Measurements from ENCODE around the gene AGAP1.

AGAP1 gene

DNA sequence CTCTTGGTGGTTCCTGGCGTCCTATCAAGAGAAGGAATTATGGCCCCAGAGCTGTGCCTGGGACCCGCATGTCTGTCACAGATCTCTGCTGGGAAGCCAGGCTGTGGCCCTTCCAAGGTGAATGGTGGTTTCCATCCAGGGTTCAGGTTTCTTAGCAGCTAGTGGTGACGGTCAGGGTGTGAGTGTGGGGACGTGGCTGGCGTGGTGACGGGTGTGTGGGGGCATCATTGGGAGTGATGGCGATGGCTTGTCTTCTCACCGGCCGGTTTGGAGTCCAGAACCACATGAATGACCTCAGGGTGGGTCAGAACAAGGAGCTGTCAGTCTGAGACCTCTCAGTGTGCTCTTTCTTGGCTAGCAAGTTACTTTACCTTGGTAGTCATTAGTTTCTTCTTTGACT, 52.6 kb downstream of the AGAP1 start:
- no peak overlapping the region for H3K4me3 ChIP-seq (ENCODE audit: low read depth, low read length)

DNA sequence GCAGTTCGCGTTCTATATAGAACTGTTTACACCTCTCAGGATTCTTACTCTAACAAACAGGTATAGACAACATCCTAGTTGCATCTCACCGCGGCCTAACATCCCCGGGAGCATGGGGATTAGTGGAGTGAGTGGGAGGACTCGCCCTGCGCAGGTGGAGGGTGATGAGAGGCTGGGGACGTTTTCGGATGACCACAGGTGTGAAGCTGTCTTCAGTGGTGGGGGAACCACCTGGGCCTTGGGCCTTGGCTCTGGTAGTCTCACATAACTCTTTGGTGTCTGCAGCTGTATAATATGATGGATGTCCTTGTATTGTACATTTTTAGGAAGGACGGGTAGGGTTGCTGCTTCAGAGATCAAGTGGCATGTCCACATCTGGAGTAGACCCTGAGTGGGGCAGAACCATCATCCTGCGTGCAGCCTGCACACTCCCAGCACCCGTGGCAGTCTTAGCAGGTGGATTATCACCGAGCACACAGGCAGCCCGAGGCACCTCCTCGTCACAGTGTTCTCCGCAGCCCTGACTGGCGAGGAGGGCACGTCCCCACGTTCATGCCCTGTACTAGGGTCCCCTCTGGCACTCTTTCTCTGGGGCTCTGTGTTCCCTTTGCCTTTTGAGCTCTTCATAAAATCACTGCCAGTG, 56.0 kb downstream of the AGAP1 start:
- no peak overlapping the region for H3K4me3 ChIP-seq (ENCODE audit: low read depth, low read length)

DNA sequence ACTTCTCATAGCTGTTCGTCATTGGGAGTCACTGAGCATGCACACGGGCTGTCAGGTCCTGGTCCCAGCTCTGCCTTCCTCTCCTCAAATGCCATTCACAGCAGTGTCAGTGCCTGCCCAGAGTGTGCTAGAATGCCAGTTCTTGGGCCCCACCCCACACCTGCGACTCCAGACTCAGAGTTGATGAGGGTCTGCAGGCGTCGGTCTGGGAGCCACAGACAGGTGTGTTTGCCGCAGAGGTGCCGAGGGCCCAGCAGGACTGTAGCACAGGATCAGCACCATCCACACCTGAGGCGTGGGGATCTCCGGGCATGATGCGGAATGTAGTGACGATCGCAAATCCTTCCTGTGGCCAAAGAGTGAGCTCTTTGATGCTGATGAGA, 56.5 kb downstream of the AGAP1 start:
- H3K4me3 ChIP-seq (ENCODE audit: low read depth, low read length) = no peak overlapping the region

DNA sequence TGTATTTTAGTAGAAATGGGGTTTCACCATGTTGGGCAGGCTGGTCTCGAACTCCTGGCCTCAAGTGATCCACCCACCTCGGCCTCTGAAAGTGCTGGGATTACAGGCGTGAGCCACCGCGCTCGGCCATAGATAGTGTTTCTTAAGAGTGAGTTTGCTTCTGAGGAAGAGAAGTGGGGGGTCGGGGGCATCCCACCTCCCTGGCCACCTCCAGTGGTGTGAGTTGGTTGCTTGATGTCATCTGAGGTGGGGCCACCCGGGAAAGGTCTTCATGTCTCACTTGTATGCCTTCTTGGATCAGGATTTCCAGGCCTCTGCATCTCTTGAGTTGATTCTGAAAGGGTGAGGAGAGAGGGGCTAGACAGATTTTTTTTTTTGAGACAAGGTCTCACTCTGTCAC, 57.1 kb downstream of the AGAP1 start:
- no peak overlapping the region for H3K4me3 ChIP-seq (ENCODE audit: low read depth, low read length)

DNA sequence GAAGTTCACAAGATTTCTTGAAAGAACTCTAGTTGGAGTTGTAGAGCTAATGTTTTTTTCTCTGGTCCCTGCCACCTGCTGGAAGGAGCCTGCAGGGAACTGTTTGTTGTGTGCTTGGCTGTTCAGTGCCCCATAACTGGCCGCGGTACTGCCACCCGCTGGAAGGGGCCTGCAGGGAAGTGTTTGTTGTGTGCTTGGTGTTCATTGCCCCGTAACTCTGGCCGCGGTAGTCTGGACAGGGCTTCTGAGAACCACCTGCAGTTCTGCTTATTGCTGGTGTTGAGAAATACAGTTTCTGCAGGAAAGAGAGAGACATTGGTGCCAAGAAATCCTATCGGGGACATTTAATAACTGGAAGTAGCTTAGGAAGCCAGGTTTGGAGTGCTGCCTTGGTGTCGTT, 58.1 kb downstream of the AGAP1 start:
- no peak overlapping the region for H3K4me3 ChIP-seq (ENCODE audit: low read depth, low read length)

DNA sequence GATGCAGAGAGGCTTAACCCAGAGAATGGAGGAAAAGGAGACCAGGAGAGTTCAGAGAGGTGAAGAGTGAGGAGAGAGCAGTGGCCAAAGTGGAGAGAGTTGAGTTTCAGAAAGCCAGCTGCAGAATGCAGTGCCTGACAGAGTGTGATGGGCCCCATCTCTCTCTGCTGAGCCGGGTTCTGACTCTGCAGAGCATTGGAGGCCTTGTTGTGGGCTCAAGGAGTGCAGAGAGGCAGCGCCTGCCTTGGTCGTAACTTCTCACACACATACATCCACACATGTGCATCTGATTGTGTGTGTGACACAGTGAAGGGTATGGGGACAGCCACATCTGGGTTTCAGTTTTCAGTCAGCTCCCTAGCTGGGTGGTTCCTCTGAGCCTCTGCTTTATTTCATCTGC, 58.8 kb downstream of the AGAP1 start:
- no peak overlapping the region for H3K4me3 ChIP-seq (ENCODE audit: low read depth, low read length)

DNA sequence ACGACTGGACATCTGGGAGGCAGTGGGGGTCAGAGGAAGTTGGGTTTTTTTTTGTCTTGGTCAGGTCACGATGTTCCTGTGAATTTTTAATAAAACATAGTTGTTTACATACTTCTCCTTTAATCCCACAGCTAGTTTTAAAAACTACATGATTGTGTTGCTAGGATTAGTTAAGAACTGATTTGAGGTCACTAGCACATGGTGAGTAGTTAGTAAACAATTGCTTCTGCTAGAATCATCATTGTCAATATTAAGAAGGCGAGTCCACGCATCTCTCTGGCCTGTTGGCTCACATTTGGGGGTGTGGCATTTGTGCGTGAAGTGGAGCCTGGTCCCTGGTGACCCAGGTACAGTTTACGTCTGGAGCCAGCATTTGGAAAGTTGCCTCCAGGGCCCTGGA, 59.4 kb downstream of the AGAP1 start:
- no peak overlapping the region for H3K4me3 ChIP-seq (ENCODE audit: low read depth, low read length)

DNA sequence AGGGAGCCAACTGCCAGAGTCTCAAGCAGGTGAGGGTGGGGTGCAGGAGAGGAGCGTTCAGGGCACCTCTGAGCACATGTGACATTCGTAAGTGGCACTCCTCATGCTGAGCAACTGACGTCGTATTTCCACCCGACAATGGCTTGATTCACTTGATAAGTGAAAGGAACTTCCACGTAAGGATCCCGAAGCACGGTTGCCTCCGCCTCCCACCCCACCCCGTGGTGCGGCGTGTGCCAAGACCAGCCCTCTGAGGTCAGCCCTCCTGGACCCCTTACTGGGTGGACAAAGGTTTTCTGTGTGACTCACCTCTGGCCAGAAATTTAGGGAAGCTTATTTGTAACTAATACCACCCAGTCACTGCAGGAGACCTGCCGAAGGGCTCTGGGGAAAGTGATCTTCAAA, 59.9 kb downstream of the AGAP1 start:
- H3K4me3 ChIP-seq (ENCODE audit: low read depth, low read length) = no peak overlapping the region

DNA sequence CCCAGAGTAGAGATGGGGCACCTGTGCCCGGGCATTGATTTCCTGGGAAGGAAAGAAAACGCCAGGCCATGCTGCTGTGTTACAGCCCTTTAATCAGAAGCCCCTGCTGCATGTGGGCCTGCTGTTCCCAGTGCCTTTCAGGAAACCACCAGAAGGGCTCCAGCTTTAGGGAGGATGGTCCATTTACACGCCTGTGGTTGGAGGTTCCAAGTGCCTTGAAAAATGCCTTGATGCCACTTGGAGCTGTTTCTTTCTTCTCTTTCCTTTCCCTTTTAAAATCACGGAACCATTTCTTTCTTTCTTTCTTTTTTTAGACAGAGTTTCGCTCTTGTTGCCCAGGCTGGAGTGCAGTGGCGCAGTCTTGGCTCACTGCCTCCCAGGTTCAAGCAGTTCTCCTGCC, 60.5 kb downstream of the AGAP1 start:
- no peak overlapping the region for H3K4me3 ChIP-seq (ENCODE audit: low read depth, low read length)

DNA sequence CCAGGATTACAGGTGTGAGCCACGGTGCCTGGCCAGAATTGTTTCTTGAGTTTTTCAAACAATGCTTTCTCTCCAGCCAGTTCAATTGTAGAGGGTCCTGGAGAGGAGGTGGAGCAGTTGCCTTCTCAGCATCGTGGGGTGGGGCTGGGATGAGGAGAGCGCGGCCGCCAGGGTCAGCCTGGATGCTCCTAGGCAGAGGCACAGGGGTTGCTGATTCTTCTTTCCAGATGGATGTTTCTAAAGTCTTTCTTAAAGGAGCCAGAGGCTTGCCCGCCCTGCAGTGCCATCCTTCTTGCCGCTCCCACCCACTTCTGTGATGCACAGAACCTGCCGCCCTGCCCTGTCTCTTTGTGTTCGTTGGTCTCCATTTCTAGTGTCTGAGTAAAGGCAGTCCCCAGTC, 61.1 kb downstream of the AGAP1 start:
- H3K4me3 ChIP-seq (ENCODE audit: low read depth, low read length) = no peak overlapping the region

DNA sequence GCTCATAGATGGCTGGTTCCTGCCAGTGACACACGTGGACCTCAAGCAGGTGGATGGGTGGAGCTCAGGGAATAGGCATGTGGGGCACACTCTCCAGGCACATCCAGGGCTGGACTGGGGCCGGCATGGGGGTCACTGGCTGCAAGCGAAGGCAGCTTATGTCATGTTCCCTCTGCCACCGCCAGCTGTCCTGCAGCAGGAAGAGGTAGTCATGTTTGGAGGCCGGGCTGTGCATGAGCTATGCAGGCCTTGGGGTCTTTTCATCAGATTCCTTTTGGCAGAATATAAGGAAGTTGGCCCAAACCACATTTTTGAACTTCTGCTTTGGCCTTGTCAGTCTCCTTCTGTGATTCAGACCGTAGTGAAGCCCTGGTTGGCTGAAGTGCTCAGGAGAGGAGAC, 61.5 kb downstream of the AGAP1 start:
- no peak overlapping the region for H3K4me3 ChIP-seq (ENCODE audit: low read depth, low read length)

DNA sequence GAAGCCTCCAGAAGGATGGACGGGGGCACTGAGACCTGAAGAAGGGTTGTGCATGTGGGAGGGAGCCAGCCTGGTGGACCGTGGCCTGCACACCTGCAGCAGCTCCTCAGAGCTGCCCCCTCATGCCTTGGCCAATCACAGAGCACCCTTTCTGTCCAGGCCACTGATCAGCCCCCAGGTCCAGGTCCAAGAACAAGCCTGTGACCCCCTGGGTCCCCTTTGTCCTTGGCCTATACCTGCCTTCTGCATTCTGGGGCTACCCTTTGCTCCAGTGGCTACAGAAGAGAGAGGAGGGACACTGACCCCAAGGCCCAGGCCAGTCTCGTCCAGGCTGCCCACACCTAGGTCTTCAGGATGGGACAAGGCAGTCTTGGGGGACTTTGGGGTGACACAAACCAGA, 62.2 kb downstream of the AGAP1 start:
- no peak overlapping the region for H3K4me3 ChIP-seq (ENCODE audit: low read depth, low read length)

DNA sequence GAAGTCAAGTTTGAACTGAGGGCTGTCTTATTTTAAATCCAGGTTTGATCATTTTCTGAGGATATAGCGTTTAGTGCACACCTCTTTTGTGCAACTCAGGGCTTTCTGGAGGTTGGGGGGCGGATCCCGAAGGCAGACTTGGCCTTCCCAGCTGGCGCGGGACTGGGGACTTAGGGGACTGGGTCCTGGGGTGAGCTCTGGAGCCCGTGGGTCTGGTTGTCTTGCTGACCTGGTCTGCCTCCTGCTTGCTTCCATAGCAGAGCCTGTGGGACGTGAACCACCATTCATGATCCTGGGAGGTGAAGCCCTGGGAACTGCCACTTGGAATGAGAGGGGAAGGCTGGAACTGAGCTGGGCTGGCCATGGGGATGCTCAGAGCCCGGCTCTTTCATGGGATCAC, 63.1 kb downstream of the AGAP1 start:
- H3K4me3 ChIP-seq (ENCODE audit: low read depth, low read length) = no peak overlapping the region

DNA sequence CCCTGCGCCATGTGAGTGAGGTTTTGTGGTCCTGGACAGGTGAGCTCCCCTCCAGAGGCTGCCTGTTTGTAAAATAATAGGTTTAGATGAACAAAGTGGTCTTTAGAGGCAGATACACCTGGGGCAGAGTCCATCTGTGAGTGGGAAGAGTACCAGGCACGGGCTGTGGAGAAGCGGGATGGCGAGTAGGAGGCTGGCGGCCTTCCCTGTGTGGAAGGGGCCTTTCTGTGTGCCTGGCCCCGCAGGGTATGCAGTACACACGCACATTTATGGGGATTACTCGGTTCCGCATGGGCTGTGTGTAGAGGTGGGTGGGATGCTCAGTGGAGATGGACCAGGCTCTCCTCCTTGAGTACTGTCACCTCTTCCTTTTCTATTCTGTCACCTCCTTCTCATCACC, 64.1 kb downstream of the AGAP1 start:
- no peak overlapping the region for H3K4me3 ChIP-seq (ENCODE audit: low read depth, low read length)

DNA sequence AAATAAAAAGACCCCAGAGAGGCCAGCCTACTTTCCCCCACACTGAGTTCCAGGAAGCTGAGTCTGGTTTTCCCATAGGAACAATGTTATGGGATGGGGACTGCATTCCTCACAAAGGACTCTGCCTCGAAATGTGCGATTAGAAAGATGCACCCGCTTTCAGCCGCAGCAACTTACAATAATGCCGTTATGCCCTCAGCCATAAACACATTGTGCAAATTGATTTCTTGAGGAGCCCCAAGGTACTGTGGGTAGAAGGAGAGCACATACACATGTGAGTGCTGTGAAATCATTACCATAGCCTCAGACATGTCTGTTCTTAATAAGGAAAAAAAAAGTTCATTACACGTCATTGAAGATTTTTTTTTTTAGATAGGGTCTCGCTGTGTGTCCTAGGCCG, 64.7 kb downstream of the AGAP1 start:
- H3K4me3 ChIP-seq (ENCODE audit: low read depth, low read length) = no peak overlapping the region

DNA sequence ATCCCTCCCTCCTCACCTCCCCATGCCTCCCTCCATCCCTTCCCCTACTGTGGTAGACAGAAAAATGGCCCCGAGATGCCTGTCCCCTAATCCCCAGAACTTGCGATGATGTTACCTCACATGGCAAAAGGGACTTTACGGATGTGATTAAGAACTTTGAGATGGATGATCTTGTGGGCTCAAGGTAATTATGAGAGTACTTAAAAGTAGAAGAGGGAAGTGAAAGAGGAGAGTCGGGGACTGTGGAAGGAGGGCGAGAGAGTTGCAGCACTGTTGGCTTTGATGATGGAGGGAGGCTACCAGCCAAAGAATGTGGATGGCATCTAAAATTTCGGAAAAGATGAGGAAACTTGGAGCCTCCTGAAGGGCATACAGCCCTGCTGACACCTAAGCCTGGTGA, 66.5 kb downstream of the AGAP1 start:
- no peak overlapping the region for H3K4me3 ChIP-seq (ENCODE audit: low read depth, low read length)

DNA sequence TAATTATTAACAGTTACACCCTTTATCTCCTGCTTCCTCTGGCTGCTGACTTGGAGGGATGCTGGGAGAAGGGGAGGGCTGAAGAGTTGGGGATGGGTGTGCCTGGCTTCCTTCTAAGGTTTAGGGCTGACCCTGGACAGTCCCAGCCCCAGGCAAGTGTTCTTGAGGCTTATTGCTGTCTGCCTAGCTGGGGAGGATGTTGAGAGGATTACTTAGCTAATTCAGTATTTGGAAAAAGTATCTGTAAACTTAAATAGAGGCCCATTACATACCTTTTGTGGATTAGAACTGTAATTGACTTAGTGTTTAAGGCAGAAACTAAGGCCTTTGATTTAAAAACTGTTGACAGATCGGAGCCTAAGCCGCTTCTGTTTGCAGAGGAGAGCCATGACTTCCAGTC, 67.6 kb downstream of the AGAP1 start:
- no peak overlapping the region for H3K4me3 ChIP-seq (ENCODE audit: low read depth, low read length)

DNA sequence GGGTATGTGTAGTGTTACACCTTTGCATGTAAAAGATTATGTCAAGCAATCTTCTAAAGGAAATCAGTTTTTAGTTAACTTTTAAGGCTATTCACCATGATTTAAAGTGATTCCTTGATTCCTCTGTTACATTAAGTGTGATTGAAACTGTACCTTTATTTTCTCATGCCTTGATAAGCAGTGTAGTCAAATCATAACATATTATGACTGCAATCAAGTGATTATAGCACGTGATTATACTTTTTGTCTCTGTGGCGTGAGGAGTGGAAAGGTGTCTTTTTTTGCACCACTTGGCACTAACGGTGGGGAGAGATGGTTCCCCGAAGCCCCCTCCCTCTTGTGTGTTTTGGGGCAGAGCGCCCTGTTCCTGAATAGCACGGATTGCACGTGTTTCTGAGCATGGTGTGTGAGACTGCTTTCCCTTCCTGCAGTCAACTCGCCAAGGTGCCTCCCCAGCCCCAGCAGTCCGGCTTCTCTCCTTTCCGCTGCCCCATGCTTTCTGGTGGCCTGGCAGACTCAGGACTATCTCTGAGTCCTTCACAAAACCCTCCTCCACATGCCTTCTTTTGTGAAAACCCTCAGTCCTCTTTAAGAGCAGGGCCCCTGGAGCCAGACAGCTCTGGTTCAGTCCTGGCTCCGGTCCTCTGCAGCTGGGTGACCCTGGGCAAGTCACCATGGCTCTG, 68.4 kb downstream of the AGAP1 start:
- H3K4me3 ChIP-seq (ENCODE audit: low read depth, low read length) = no peak overlapping the region

DNA sequence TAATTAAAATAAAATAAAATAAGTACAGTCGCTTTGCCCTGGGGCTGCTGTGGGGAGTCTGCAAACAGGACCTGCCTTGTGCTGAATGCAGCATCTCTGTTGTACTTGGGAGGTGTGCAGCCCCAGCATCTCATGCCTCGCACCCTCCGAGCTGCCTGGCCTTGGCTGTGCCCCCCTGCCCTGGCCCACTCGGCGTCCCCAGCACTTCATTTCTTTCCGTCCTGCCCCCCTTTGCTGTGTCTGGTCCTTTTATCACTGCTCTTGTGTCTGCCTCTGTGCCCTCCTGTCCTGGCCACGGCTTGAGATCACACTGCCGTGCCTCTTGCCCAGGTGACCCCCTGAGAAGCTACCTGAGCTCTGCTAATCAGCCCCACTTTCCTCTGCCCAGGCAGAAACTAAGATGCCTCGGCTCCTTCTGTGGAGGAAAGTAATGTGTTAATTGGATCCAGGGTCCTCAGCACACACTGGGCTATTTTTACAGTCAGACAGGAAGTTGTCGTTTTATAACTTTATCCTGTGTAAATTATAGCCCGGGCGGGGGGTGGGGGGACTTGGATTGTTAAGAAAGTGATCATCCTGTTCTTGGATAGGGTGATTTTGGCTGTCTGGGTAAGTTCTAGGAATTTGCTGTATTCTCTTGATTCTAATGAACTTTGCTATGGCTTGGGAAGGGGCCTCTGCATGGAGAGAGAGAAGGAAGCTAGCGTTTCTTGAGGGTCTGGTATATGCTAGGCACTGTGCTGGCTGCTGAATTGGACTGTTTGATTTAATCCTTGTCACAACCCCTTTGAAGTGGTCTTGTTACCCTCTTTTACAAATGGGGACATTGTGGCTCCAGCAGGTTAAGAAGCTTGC, 69.4 kb downstream of the AGAP1 start:
- no peak overlapping the region for H3K4me3 ChIP-seq (ENCODE audit: low read depth, low read length)

DNA sequence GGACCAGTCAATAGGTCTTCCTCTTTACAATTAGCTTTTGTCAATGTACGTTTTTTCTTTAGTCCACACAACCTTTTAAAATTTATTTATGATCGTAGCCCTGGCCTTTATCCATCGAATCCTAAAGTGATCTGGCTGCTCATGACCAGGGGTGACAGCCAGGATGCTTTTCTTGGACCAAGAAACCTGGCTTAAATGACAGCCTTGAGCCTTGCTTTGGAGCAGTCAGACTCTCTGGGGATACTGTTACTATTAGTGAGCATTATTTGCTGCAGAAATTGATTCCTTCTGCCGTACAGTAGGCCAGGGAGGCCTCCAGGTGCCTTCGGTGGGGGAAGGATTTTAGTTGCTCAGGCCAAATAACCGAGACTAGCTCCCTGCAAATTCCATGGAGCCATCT, 70.2 kb downstream of the AGAP1 start:
- H3K4me3 ChIP-seq (ENCODE audit: low read depth, low read length) = no peak overlapping the region

DNA sequence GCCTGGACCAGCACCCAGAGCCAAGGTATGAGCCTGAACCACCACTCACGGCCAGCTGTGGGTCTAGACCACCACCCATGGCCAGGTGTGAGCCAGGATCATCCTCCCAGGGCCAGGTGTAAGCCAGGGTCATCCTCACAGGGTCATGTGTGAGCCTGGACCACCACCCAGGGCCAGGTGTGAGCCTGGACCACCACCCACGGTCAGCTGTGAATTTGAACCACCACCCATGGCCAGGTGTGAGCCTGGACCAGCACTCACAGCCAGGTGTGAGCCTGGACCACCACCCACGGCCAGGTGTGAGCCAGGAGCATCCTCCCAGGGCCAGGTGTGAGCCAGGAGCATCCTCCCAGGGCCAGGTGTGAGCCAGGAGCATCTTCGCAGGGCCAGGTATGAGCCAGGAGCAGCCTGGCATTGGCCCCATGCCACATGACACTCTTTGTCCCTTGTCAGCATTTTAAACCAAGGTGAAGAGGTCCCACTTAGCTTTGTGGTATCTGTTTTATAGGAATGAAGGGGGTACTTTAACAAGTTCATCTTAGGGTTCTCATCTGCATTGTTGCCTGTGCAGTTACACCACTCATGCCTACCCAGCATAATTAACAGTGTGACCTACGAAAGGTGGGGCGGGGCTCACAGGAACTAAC, 71.2 kb downstream of the AGAP1 start:
- no peak overlapping the region for H3K4me3 ChIP-seq (ENCODE audit: low read depth, low read length)

DNA sequence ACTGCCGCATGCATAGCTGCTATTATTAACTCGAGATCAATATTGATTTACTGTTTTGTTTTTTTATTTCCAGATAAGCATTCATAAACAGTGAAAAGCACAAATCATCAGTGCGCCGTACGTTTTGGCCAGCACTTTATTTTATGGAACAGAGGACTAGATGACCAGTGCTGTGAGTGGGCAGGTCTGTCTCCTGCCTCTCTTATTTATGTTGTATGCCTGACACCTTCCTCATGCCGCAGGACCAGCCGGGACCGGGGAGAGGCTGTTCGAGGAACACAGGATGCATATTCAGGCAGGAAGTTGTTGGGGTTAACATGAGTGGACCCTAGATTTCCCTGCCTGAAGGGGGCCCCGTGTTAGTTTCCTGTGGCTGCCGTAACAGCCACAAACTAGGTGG, 72.6 kb downstream of the AGAP1 start:
- no peak overlapping the region for H3K4me3 ChIP-seq (ENCODE audit: low read depth, low read length)

Data from iPS-11a (cell line).